ENCODE data around the gene SNRPD3.
"Not testable (repeated sequence)": the region's sequence is repeated elsewhere in the genome, so short reads cannot be mapped to it uniquely, and the experiment has no call there.

SNRPD3 gene

DNA sequence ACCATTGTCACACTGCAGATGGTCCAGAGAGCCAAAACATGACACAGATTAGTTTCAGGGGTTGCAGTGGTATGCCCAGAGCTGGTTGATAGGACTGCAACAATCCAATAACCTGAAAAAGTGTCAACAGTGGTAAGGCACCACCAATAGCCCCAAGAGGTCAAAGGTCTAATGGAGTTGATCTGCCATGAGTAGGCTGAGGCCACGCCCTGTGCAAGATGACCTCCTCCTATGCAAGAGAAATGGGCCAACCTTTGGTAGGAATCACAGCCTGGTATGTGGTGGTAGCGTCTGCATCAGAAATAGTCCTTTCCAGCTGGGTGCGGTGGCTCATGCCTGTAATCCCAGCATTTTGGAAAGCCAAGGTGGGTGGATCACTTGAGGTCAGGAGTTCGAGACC is 20.5 kb upstream of the SNRPD3 start:
- DNase-seq: no peak

GRCh38 chr22:24536089-24536488 is 19.7 kb upstream of the SNRPD3 start:
- no peak for DNase-seq

- DNase-seq: no peak
These were observed 15.3 kb upstream of the SNRPD3 start for GRCh38 chr22:24540470-24540869.

DNA sequence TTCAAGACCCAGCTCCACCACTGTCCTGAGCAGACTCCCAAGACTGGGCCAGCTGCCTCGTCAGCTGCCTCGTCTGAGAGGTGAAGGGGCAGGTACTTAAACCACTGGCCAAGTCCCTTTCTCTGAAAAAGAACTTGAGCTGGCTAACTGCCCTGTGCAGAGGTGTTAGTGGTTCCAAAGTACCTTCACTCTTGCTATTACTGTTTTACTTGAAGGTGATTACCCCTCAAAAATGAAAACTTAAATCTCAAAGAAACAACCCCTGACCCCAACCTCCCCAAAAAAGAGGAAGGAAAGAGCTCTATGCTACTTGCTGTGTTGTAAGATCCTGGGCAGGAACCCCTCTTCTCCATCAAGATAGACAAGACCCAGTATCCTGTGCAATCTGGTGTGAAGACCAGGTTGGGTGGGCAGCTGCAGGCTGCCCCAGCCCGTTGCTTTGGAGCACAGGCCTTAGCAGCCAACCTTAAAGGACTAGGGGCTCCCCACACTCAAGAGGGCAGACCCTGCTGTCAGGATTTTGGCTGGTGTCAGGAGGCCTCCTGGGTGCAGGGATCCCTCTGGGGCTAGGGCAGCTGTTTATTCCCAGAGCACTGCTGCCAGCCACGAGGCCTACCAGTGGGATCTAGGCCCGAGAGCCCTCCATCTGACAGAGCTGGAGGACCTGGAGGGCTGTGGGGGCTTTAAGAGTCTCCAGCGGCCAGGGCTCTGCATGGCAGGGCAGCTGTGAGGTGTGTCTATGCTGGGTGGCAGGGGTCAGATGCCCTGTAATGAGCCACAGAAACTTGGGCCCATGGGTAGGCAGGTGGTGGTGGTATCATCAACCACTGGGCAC is 13.9 kb upstream of the SNRPD3 start:
- DNase-seq: no peak

DNA sequence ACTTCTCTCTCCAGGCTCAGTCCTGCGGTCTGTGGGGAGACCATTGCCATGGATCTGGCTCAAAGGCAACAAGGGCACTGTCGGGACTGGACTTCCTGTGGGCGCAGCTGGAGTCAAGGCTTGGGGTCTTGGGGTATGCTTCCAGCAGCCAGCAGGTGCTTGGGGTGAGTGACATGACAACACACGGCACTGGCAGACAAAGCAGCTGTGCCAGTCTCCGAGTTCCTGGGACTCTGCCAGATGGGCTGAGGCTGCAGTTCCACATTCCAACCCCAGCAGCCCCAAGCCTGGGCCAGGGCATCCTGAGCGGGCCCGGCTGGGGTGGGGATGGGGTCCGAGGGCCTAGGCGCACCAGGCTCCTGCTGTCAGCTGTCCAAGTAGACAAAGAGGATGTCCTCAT is 13.2 kb upstream of the SNRPD3 start:
- DNase-seq: no peak

- no peak for DNase-seq
These were observed 12.6 kb upstream of the SNRPD3 start for GRCh38 chr22:24543185-24543601.

DNA sequence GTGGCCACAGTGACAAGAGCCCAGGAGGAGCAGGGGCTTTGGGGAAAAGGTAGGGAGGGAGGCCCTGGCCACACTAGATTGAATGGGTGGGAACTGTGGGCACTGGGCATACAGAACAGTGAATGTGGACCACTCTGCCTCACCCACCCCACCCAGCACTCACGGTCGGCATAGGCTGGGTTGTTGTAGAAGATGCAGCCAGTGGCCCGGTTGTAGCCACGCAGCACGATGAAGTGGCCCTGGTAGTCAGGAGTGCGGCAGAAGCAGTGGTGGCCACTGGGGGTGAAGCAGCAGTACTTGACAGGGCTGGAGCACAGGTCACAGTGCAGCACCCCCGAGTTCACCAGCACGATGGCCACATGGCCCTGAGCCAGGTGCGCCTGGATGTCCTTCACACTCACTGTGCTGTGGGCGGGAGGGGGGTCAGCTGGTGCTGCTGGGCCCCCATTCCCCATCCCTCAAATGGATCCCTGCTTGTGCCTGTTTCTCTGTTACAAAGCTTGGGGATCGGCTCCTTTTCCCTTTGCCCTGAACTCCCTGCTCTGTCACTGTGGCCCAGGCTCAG is 12.0 kb upstream of the SNRPD3 start:
- no peak for DNase-seq

DNA sequence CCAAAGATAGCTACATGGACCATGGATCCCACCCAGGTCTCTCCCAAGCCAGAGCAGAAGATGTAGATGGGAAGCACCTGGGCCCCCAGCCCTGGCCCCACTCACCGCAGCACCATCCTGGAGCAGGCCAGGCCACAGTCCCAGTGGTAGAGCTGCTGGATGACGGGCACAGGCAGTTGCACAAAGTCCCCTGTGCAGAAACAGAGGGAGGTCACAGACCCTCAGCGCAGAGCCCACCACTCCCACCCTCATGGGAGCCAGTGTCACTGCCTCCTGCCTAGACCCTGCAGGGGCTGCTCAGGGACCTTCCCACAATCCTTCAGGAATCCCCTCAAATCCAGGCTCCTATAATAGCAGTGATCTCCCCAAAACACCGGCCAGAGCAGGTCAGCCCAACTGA is 7.0 kb upstream of the SNRPD3 start:
- DNase-seq: no peak

DNA sequence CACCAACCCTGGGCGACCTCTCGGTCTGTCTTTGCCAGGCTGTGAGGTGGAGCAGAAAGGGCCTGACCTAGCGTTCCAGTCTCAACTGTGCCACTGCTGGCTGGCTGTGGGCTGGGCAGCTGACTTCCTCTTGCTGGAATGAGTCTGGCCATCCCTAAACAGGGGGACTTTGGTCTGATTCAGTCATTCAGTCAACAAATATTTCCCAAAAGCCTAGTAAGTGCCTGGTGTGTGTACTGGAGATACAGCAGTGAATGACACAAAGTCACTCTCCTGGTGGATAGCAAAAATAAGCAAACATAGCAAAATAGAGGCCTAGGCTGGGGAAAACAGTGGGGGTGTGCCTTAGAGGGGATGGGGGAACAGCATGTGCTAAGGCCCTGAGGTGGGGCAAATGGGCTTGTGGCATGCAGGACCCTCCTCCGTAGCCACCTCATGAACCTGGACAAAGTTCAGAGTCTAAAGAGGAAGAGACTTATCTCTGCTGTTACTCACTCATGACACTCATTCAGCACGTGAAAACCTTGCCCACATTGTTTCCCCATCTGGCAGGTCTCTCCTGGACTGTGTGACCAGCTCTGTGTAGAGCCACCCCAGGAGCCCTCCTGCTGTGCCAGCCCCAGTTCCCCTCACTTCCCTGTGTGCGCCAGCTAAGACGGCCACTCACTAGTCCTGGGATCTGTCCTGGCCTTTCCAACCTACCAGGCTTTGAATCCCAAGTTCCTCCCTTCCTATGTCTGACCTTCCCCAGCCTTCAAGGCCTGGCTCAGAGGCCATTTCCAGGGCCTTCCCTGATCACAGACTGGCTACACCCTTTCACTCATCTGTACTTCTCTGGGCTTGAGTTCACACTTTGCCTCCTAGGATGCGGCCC is 5.5 kb upstream of the SNRPD3 start:
- no peak for DNase-seq

DNA sequence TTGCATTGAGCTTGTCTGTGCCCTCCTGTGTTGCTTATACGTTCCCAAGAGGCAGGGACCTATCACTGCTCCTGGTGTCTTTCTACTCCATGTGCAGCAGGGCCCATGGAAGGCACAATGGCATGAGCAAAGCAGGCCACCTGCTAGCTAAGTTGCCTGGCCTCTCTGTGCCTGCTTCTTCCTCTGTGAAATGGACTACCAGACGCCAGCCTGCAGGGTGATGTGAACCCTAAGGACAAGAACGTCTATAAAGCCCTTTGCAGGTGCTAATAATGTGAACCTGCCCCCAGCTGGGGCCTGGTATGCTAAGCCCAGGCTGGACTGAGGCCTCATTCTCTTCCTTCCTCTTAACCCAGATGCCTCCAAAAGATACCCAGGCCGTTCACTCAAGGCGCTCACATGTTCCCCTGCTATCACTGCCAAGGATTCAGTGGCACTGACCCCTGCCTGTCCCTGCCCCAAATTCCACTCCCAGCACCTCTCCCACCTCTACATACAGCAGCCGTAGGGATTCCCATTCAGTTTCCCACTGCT is 4.8 kb upstream of the SNRPD3 start:
- no peak for DNase-seq

DNA sequence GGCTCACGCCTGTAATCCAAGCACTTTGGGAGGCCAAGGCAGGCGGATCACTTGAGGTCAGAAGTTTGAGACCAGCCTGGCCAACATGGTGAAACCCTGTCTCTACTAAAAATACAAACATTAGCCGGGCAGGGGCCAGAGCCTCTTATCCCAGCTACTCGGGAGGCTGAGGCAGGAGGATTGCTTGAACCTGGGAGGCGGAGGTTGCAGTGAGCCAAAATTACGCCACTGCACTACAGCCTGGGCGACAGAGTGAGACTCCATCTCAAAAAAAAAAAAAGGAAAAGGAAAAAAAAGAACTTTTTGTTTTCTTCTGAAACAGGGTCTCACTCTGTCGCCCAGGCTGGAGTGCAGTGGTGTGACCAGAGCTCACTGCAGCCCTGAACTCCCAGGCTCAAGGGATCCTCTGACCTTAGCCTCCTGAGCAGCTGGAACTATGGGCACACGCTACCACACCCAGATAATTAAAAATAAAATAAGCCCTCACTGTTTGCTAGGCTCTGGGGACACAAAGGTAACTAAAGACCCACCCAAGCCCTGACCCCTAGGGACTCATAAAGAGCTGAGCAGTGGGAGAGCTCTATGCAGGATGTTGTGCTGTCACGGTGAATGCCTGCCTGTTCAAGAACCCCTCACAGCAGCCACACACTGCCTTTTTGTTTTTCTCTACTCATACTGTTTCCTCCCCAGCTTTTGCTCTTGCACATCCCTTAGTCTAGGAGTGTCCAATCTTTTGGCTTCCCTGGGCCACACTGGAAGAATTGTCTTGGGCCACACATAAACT is 3.1 kb upstream of the SNRPD3 start:
- DNase-seq: not testable (repeated sequence)

DNA sequence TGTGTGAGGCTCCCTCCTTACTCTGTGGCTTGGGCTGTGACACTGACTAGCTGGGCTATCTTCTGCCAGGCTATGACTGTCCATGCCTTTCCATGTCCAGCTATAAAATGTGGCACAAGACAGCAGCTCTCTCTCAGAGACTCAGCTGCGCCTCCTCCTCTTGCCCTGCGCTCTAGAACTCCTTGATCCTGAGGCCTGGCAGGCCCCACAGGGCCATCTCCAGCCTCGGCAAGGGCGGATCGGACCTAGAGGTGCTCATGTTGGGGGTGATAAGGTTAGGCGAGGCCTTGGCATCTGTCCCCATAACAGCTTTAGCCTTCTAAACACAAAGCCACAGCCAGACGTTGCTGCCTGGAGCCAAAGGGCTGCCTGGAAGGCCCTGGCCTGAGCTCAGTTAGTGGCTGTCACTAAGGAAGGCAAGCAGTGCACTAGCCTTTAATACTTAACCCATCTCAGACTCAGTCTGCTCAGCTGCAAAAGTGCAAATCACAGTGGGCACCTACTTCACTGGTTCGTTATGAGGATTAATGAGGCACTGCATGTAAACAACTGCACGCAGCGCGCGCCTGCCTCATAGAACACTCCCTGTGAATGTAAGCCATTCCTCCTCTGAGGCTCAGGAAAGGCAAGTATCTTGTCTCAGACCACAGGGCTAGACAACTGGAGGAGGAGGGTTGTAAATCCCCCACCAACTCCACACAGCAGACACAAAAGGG is 2.0 kb upstream of the SNRPD3 start:
- DNase-seq: no peak

DNA sequence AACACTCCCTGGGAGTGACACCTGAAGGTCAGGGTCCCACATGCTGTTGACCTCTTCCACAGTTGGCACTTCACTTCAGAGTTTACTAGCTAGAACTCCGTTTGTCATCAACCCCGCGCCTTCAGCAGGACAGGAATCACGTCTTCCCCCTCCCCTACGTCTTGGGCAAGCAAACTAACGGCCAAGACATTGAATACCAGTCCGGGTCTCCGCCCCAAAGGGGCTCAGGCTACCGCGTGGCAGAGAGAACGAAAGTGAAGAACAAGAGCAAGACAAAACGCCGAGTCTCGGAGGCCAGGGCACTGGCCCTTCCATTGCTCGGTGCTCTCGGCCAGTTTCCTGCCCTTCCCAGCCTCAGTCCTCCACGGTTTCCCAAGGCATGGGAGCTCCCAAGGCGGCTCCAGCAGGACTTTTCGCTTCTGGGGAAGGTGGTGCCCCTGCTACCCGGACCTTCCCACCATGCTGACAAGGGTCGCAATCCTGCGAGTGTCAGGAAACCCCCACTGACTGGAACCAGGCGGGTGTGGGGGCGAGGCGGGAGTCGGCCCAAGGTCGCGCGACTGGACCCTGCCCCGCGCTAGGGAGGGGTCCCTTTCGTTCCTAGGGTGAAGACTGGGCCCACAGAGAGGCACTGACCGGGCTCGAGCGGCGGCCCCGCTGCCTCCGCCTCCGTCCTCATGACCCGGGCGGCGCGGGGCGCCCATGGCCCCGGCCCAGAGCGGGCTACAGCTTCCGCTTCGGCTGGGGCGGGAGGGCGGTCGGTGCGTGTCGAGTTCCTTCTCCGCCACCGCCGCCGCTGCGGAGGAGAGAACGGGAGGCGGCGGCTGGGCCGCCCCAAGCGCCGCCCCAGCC is 1.3 kb upstream of the SNRPD3 start, which contains the start of gene GUCD1:
TSS of gene GUCD1 (minus strand) at position 826 of the 852 bp plus-strand sequence. CDS start at position 679, 147 bp downstream.
- peak; percentile 44 for DNase-seq

DNA sequence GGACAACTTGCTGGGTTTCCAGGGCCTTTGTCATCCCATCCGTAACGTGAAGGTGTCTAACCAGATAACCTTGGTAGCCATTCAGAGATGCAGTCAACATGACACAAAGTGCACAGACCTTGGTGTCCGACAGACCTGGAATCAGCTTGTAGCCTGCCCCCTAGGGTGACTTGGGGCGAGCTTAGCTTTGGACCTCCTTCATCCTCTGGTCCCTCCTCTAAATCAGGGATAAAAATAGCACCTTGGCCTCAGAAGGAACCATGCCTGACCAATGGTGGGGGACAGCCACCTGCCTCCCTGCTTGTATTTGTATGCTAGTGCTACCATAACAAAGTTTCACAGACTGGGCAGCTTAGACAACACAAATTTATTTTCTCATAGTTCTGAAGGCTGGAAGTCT is 3.7 kb downstream of the SNRPD3 start:
- DNase-seq: no peak

- DNase-seq: no peak
These were observed 7.4 kb downstream of the SNRPD3 start for GRCh38 chr22:24563246-24563645.

DNA sequence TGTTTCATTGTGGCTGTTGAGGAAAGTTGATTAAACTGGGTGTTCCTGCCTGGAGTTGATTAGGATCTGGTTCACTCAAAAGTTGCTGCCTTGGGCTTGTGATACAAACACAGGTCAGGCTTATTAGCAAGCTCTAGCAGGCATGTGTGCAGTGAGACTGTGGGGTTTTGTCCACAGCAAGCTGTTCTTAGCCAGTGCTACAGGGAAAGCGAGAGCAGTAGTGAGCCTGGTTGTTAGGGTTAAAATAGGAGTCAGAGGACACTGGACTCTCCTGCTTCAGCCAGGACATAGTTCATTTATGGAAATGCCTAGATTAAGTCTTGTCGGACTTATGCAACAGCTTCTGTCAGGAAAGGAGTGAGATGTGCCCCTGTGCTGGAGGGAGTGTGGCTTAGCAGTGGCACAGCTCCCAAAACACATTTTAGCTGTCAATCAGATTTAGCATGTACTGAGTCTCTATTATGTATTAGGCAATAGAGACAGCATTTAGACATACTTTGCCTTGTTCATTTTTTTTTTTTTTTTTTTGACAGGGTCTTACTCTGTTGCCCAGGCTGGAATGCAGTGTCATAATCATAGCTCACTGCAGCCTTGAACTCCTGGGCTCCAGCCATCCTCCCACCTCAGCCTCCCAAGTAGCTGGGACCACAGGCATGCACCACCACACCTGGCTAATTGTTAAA is 8.7 kb downstream of the SNRPD3 start:
- DNase-seq: no peak

GRCh38 chr22:24565077-24565476 is 9.3 kb downstream of the SNRPD3 start:
- DNase-seq: no peak

DNA sequence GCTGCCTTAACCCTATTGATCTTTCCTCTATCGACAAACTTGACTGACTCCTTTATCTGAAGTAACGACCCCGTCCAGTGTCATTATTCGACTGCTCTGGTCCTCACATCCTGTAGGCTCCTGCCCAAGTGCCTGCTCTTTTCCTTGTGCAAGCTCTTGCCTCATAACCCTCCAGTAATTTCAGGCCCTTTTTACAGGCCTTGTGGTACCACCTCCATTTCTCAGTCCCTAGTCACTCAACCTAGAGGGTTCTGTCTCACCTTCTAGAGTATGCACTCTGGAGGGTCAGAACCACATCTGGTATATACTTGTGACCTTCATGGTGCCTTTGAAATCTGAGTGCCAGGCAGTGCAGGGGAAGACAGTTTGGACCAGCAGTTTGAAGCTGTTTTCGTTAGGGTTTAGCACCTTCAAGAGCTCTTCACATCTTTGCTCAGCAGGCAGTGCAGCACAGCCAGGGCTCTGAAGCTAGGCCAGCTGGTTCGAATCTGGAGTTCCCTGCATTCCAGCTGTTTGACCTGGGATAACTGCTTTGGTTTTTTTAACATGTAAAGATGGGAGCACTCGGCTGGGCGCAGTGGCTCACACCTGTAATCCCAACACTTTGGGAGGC is 11.2 kb downstream of the SNRPD3 start:
- DNase-seq: no peak

GRCh38 chr22:24567668-24568067 is 11.9 kb downstream of the SNRPD3 start:
- no peak for DNase-seq

DNA sequence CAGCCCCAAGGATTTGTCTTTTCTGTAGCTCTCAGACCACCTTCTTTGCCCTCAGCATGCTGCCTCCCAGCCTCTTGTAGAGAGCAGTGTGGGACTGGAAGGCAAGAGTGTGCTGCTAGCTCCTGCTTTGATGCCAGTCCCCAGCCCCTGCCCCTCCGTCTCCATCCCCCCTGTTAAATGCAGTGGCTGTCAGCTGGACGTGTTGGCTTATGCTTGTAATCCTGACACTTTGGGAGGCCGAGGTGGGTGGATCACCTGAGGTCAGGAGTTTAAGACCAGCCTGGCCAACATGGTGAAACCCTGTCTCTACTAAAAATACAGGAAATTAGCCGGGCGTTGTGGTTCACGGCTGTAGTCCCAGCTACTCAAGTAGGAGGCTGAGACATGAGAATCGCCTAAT is 15.5 kb downstream of the SNRPD3 start:
- DNase-seq: no peak
